Retinal pigment epithelial cell (primary cell): ENCODE results near the gene GSK3A.
A peak's percentile ranks its signal among the peaks of the same experiment; 100 is the strongest.

ENCODE experiments used
- DNase-seq: peaks from one replicate; pipeline ENCODE4 v3.0.0-alpha.2; 2010; ENCODE audit warnings: low read depth
- H3K4me3 ChIP-seq: 2 replicates; pipeline ENCODE4 v1.5.1; 2011; ENCODE audit warnings: mild to moderate bottlenecking, low read length, control low read depth, moderate library complexity
- TF ChIP-seq, protein P1 (sequence below): conservative IDR thresholded peaks from 2 replicates; pipeline ENCODE4 v1.5.1; 2011; ENCODE audit warnings: low read depth, low read length, control low read depth, inconsistent platforms

Gene GSK3A

DNA sequence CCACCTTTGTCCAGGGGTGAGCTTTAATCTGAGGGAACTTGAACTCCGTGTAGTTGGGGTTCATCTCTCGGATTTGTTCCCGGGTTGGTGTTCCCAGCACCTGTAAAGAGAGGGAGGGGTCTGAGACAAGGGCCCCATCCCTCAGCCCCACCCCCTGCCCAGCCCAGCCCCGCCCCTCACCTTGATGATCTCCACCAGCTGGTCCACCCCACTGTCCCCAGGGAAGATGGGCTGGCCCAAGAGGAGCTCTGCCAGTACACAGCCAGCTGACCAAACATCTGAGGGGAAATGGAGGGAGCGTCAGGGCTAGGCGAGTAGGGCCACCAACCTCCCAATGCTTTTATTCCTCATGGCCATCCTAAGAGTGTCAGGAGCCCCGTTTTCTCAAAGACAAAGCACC lies 9.3 kb downstream of the GSK3A start:
- TF ChIP-seq, protein P1, sequence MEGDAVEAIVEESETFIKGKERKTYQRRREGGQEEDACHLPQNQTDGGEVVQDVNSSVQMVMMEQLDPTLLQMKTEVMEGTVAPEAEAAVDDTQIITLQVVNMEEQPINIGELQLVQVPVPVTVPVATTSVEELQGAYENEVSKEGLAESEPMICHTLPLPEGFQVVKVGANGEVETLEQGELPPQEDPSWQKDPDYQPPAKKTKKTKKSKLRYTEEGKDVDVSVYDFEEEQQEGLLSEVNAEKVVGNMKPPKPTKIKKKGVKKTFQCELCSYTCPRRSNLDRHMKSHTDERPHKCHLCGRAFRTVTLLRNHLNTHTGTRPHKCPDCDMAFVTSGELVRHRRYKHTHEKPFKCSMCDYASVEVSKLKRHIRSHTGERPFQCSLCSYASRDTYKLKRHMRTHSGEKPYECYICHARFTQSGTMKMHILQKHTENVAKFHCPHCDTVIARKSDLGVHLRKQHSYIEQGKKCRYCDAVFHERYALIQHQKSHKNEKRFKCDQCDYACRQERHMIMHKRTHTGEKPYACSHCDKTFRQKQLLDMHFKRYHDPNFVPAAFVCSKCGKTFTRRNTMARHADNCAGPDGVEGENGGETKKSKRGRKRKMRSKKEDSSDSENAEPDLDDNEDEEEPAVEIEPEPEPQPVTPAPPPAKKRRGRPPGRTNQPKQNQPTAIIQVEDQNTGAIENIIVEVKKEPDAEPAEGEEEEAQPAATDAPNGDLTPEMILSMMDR = no peak
- DNase-seq = no peak
- H3K4me3 ChIP-seq = no peak overlapping the region

DNA sequence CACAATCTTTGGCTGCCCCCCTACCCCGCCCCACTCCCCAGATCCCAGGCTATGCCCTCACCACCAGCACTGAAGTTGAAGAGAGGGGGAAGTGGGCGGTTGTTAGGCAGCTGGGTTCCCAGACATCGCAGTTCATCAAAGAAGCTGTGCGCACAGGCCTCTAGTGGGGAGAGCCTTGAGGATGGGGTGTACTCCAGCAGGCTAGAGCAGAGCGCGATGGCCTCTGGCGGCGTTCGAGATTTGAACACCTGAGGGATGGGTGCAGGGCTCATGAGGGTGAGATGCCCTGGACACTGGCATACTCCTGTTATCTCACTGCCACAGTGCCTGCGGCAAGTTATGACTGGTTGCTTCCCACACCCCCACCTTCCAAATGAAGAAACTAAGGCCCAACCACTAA lies 10.0 kb downstream of the GSK3A start:
- TF ChIP-seq, protein P1 = no peak
- no peak for DNase-seq
- H3K4me3 ChIP-seq = no peak overlapping the region

DNA sequence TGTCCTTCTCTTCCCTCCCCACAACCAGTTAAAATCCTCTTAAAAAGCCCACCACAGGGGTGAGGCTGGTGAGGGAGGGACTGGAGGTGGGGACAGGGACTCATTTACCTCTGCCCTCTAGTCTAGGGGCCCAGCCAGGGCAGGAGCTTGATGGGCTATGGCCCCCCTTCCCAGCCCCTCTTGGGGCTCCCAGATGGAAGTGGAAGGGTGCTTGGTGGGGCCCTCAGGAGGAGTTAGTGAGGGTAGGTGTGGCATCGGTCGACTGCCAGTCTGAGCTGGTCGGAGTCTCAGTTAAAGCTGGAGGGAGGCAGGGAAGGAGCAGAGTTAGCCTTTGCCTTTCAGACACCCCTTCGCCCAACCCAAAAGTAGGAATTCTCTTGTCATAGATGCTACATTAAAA lies 11.8 kb downstream of the GSK3A start:
- H3K4me3 ChIP-seq = no peak overlapping the region

DNA sequence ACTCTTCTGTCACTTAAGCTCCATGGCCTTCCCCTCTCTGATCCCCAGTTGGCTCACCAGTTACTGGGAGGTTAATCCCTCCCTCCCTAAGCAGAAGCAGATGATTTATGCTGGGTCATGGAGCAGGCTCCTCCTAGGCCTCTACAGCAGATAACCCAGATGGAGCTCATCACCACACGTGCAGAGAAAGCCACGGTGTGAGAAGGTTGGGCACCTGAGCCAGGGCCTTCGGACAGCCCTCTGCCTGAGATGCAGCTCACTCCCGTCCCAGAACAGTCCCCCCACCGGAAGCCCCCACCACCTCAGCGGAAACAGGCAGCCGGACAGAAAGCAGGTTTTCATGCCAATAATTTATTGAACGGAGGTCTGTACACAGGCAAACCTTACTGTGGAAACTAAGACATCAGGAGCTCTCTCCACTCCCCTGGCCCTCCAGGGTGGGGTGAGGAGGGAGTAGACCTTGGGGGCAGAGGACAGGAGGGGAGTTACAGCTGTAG lies 12.5 kb downstream of the GSK3A start:
- no peak overlapping the region for H3K4me3 ChIP-seq
- TF ChIP-seq, protein P1 = no peak
- DNase-seq = no peak

More for the DNA sequence above, 11.8 kb downstream of the GSK3A start:
- no peak for DNase-seq
- TF ChIP-seq, protein P1 = no peak

DNA sequence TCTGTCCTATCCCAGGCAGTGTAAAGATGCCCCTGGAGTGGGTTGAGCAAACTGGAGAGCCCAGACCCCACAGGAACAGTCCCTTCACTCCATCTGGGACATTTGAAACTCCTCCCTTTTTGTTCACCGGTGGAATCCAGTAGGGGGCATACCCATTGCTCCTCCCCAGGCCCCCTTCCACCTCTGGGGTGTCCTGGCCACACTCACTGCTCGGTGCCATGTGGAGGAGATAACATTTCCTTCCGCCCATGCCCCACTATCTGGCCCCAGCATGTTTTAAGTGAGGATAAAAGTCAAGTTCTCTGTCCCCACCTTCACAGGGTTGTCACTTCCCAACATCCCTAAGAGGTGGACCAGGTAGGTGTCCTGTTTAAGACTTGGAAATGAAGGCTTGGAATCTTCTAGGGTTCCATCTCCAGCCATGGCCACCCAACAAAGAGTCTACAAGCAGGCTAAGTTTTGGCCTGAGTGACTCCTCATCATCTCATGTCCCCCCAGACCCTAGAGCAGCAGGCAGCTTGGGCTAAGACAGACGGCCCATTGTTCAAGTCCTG lies 13.0 kb downstream of the GSK3A start:
- TF ChIP-seq, protein P1 = peak; percentile 16
- H3K4me3 ChIP-seq = no peak overlapping the region

DNA sequence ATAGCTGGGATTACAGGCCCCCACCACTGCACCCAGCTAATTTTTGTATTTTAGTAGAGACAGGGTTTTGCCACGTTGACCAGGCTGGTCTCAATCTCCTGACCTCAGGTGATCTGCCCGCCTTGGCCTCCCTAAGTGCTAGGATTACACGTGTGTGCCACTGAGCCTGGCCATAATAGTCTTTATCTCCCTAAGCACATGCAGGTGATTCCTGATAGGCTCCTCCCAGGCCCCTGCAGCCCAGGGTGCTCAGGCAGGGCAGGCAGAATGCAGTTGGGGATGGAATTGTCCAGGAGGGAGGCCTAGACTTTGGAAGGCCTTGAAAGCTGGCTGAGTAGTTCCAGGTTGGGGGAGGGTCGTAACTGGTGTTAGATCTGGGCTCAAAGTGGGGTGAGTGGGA lies 13.8 kb downstream of the GSK3A start:
- no peak for DNase-seq
- H3K4me3 ChIP-seq = no peak overlapping the region
- TF ChIP-seq, protein P1 = no peak

More for the DNA sequence above, 13.0 kb downstream of the GSK3A start:
- DNase-seq = no peak

DNA sequence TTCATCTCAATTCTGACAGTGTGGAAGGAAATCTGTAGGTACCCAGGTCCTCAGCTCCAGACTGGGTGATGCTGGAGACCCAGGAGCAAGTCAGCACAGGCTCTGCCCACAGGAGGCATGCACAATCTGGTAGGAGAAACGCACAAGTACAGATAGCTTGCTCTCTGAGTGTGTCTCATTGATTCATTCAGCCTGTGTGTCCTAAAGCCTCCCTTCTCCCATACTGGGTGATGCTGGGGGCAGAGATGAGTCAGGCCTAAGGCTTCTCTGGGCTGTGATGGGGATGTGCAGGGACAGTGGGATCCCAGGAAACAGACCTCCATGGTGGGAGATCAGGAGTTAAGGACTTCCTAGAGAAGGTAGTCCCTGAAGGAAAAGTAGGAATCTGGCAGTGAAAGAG lies 15.5 kb downstream of the GSK3A start:
- H3K4me3 ChIP-seq = no peak overlapping the region
- TF ChIP-seq, protein P1 = no peak
- no peak for DNase-seq
